ENCODE data around the gene DYNC1I1.

GRCh38 chr7:96059075-96059474 is 286.7 kb downstream of the DYNC1I1 start:
- no peak for TF ChIP-seq CTCF (IDR thresholded peaks at IDR 0.05)
- TF ChIP-seq POLR2A (IDR thresholded peaks at IDR 0.05), result no peak
- no peak for TF ChIP-seq POLR2AphosphoS5 (IDR thresholded peaks at IDR 0.05)

Measured in upper lobe of left lung (tissue), 4 donors.